Esophagus (tissue), 2 donors: ENCODE measurements around the gene CELF1. TPM values are rescaled to one million over a fixed set of nuclear protein-coding genes. Genes with fewer than 3 reads are reported as not detected.
"Not testable (repeated sequence)": the region's sequence is repeated elsewhere in the genome, so short reads cannot be mapped to it uniquely, and the experiment has no call there.

Experiments
- H3K27ac ChIP-seq, 2 donors: one replicate each; pipeline ENCODE4 v1.5.1; 2013; ENCODE audit warnings: low read depth in 2 of 2, mild to moderate bottlenecking in 2 of 2, inconsistent platforms in 1 of 2, low read length in 1 of 2, moderate library complexity in 1 of 2
- H3K27me3 ChIP-seq, 2 donors: one replicate each; pipeline ENCODE4 v1.6.1; 2013; ENCODE audit warnings: low read length in 2 of 2, control low read depth in 1 of 2, mild to moderate bottlenecking in 1 of 2; ENCODE audit not compliant: insufficient read depth in 2 of 2, control insufficient read depth in 1 of 2
- H3K36me3 ChIP-seq, 2 donors: one replicate each; pipeline ENCODE4 v1.6.1; 2013; ENCODE audit warnings: low read length in 1 of 2; ENCODE audit not compliant: control insufficient read depth in 2 of 2, insufficient read depth in 2 of 2
- H3K4me1 ChIP-seq, 2 donors: one replicate each; pipeline ENCODE4 v1.6.1; 2013; ENCODE audit warnings: low read length in 1 of 2; ENCODE audit not compliant: control insufficient read depth in 2 of 2, insufficient read depth in 2 of 2
- H3K4me3 ChIP-seq, 2 donors: one replicate each; pipeline ENCODE4 v1.5.1; 2013; ENCODE audit warnings: low read length in 2 of 2, mild to moderate bottlenecking in 2 of 2, low read depth in 1 of 2, moderate library complexity in 1 of 2
- H3K9me3 ChIP-seq, 2 donors: one replicate each; pipeline ENCODE4 v1.6.1; 2013; ENCODE audit warnings: mild to moderate bottlenecking in 2 of 2, low read depth in 1 of 2, low read length in 1 of 2, moderate library complexity in 1 of 2; ENCODE audit not compliant: control insufficient read depth in 2 of 2, insufficient read depth in 1 of 2
- WGBS, 2 donors: extraction: QIAGEN DNeasy Blood & Tissue Kit; methylation state at CpG; one replicate each; pipeline ENCODE4 v1.1.7; 2013; 5-methylcytosine and 5-hydroxymethylcytosine counted together
- polyA plus RNA-seq, 2 donors: library from polyadenylated mRNA; stranded (reverse); fragments of 200-250 nt; gene quantifications; one replicate each; pipeline ENCODE4 v1.2.3, GENCODE V29; 2013
- donor health status: healthy with polysubstance abuse.
- donor health status: Bipolar disorder and iron deficiency.

The CELF1 gene
- polyA plus RNA-seq, 2 donors, result 18.7 to 24.7 TPM

DNA sequence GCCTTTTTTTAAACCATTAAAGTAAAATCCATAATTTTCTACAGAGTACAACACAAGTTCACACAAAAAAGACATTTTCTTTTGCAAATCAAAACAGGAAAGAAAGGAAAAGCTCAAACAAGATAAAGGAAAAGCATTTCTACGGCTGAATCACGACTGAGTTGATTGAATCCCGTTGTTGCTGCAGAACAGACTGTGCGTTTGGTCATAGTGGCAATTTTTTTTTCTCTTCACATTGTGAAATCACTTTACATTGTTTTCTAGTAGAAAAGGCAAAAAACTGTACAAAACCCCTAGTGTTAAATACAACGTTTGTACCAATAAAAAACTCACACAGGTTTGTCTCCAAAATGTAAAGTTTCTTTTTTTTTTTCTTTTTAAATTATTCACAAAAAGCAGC lies 86.7 kb downstream of the CELF1 start:
- Histone ChIP-seq H3K9me3 (no peaks in the 10 kb centered on the region), H3K4me3 (no peak overlapping the region), H3K4me1 (peaks cover 3 to 4% of the 10 kb centered on the region in 2 donors), H3K36me3 (peaks cover 11 to 16% of the 10 kb centered on the region in 2 donors), H3K27me3 (no peaks in the 10 kb centered on the region), H3K27ac (no peak overlapping the region)
- WGBS, 2 donors, result 41 to 54% methylated on average over 5 of the region's 5 CpGs

DNA sequence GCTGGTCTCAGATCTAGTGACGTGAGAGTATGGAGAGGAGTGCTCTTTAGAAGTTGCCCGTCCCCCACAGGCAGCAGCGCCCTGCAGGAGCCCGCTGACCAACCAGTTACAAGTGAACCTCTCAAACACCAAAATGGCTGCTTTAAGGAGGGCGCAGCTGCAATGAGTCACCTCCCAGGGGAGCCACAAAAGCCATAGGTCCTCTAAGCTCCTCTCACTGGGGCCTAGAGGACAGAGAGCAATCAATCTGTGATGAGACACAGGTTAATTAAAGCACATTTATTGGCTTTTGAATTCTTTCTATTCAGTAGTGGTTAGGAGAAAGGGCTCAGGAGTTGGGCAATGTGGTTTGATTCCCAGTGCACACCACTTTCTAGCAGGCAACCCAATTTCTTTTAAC lies 88.4 kb downstream of the CELF1 start:
- Histone ChIP-seq H3K36me3 (peaks cover 0 to 5% of the 10 kb centered on the region in 2 donors), H3K27ac (no peak overlapping the region), H3K9me3 (no peaks in the 10 kb centered on the region), H3K27me3 (no peaks in the 10 kb centered on the region), H3K4me3 (no peak overlapping the region), H3K4me1 (peaks cover 3 to 4% of the 10 kb centered on the region in 2 donors)
- WGBS, 2 donors, result 89 to 93% methylated on average over 5 of the region's 5 CpGs

- WGBS, 2 donors, result 94 to 95% methylated on average over 7 of the region's 7 CpGs
- peaks cover 0 to 3% of the 10 kb centered on the region in 2 donors for H3K4me1 ChIP-seq
- H3K9me3 ChIP-seq, result no peaks in the 10 kb centered on the region
- H3K27me3 ChIP-seq, result no peaks in the 10 kb centered on the region
- H3K36me3 ChIP-seq, result no peaks in the 10 kb centered on the region
- H3K4me3 ChIP-seq, result no peak overlapping the region
- H3K27ac ChIP-seq, result no peak overlapping the region
Observed at GRCh38 chr11:47461876-47462275, 91.1 kb downstream of the CELF1 start.

GRCh38 chr11:47460571-47461235 lies 92.2 kb downstream of the CELF1 start:
- H3K4me1 ChIP-seq, result no peaks in the 10 kb centered on the region
- H3K27ac ChIP-seq, result no peak overlapping the region
- no peaks in the 10 kb centered on the region for H3K36me3 ChIP-seq
- no peaks in the 10 kb centered on the region for H3K27me3 ChIP-seq
- no peaks in the 10 kb centered on the region for H3K9me3 ChIP-seq
- WGBS, 2 donors, result 99 to 100% methylated on average over 2 of the region's 2 CpGs
- H3K4me3 ChIP-seq, result no peak overlapping the region

DNA sequence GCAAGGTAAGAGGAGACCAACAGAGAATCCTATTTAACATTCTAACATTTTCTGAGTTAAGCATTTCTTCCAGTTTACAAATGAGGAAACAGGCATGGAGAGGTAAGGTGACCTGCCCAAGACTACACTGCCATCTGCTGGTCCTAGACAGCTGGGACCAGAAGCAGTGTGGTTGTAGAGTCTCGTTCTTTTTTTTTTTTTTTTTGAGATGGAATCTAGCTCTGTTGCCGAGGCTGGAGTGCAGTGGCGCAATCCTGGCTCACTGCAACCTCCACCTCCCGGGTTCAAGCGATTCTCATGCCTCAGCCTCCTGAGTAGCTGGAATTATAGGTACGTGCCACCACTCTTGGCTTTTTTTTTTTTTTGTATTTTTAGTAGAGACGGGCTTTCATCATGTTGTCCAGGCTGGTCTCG lies 98.7 kb downstream of the CELF1 start:
- not testable (repeated sequence) for H3K27me3 ChIP-seq, H3K27ac ChIP-seq, H3K4me3 ChIP-seq, H3K9me3 ChIP-seq, H3K36me3 ChIP-seq, H3K4me1 ChIP-seq
- WGBS, 2 donors, result 8 to 19% methylated on average over 7 to 8 of the region's 8 CpGs

DNA sequence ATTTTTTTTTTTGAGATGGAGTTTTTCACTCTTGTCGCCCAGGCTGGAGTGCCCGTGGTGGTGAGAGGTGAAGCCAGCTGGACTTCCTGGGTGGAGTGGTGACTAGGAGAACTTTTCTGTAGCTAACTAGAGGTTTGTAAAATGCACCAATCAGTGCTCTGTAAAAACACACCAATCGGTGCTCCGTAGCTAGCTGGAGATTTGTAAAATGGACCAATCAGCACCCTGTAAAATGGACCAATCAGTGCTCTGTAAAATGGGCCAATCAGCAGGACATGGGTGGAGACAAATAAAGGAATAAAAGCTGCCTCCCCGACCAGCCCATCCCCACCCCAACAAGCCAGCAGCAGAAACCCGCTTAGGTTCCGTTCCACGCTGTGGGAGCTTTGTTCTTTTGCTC lies 99.6 kb downstream of the CELF1 start:
- no peaks in the 10 kb centered on the region for H3K9me3 ChIP-seq
- H3K36me3 ChIP-seq, result no peaks in the 10 kb centered on the region
- 92 to 94% methylated on average over 8 of the region's 8 CpGs for WGBS, 2 donors
- no peaks in the 10 kb centered on the region for H3K27me3 ChIP-seq
- H3K4me3 ChIP-seq, result no peak overlapping the region
- H3K27ac ChIP-seq, result no peak overlapping the region
- peaks cover 0 to 4% of the 10 kb centered on the region in 2 donors for H3K4me1 ChIP-seq

DNA sequence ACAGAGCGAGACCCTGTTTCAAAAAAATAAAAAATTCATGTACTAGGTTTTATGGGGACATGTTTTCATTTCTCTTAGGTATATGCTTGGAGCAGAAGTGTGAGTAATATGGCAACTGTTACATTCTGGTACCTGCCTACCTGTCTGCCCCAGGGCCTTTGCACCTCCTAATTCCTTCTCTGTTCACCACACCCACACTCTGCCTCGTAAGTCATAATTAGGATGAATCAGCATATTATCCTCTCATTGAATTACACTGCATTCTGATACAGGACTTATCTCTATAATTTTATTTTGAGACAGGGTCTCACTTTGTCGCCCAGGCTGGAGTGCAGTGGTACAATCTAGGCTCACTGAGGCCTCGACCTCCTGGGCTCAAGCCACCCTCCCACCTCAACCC lies 100.9 kb downstream of the CELF1 start:
- H3K4me3 ChIP-seq, result no peak overlapping the region
- peaks cover 0 to 4% of the 10 kb centered on the region in 2 donors for H3K4me1 ChIP-seq
- no peaks in the 10 kb centered on the region for H3K36me3 ChIP-seq
- WGBS, 2 donors, result 86 to 88% methylated on average over 4 of the region's 4 CpGs
- no peaks in the 10 kb centered on the region for H3K9me3 ChIP-seq
- H3K27me3 ChIP-seq, result no peaks in the 10 kb centered on the region
- H3K27ac ChIP-seq, result no peak overlapping the region

DNA sequence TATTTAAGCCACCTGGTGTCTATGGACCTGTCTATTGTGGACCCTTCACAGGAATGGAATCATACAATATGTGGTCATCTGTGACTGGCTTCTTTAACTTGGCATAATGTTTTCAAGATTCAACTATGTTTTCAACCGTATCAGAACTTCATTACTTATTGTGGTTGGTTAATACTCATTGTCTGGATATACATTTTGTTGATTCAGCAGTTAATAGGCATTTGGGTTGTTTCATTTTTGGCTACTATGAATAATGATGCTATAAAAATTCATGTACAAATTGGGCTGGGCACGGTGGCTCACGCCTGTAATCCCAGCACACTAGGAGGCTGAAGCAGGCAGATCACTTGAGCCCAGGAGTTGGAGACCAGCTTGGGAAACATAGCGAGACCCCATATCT lies 101.5 kb downstream of the CELF1 start:
- Histone ChIP-seq H3K4me1 (peaks cover 0 to 4% of the 10 kb centered on the region in 2 donors), H3K36me3 (no peaks in the 10 kb centered on the region), H3K27ac (no peak overlapping the region), H3K9me3 (no peaks in the 10 kb centered on the region), H3K4me3 (no peak overlapping the region), H3K27me3 (no peaks in the 10 kb centered on the region)
- WGBS, 2 donors, result 74 to 85% methylated on average over 4 of the region's 4 CpGs

DNA sequence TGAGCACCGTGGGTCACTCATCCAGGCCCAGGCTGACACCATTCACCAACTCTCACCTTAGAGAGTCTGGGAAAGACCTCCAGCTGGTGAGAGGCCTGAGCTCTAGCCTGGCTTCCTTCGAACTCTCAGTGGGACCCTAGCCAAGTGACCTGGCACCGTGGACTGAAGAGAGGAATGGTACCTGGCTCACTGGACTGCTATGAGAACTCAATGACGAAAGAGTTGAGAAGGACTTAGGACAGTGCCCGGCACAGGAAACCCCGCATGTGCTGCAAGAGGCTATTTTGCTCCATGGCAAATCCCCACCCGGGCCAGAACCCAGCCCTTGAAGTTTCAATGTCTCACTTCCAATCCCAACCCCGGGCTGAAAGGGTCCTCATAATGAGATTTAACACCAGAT lies 103.4 kb downstream of the CELF1 start:
- Histone ChIP-seq H3K4me3 (no peak overlapping the region), H3K27me3 (no peaks in the 10 kb centered on the region), H3K9me3 (no peaks in the 10 kb centered on the region), H3K4me1 (peaks cover 0 to 4% of the 10 kb centered on the region in 2 donors), H3K27ac (no peak overlapping the region), H3K36me3 (no peaks in the 10 kb centered on the region)
- WGBS, 2 donors, result 83 to 85% methylated on average over 8 of the region's 8 CpGs
